HepG2 (cell line): ENCODE results near the gene VASN. TPM values are rescaled to one million over a fixed set of nuclear protein-coding genes. Genes with fewer than 3 reads are reported as not detected.

Experiments
- ATF3 ChIP-seq: sonication (generic); formaldehyde crosslinking; IDR thresholded peaks from 2 replicates; pipeline ENCODE4 v1.4.0; 2020; ENCODE audit warnings: missing genetic modification reagents
- ATRX ChIP-seq: sonication (generic); formaldehyde crosslinking; IDR thresholded peaks from 2 replicates; pipeline ENCODE4 v1.4.0; 2020; ENCODE audit warnings: missing genetic modification reagents, borderline replicate concordance
- CHD4 ChIP-seq: fragments of 200-600 bp; sonication (generic); IDR thresholded peaks from 2 replicates; pipeline ENCODE4 v1.7.0; 2017; ENCODE audit warnings: mild to moderate bottlenecking, low read length, borderline replicate concordance
- CREBL2 ChIP-seq: sonication (generic); formaldehyde crosslinking; IDR thresholded peaks from 2 replicates; pipeline ENCODE4 v1.8.1; 2023; ENCODE audit warnings: missing genetic modification reagents, mild to moderate bottlenecking, borderline replicate concordance
- FOXK1 ChIP-seq: sonication (generic); formaldehyde crosslinking; IDR thresholded peaks from 2 replicates; pipeline ENCODE4 v1.4.0; 2020; ENCODE audit warnings: low read depth, missing genetic modification reagents, borderline replicate concordance
- HES4 ChIP-seq: sonication (generic); formaldehyde crosslinking; IDR thresholded peaks from 2 replicates; pipeline ENCODE4 v1.9.0; 2021; ENCODE audit warnings: mild to moderate bottlenecking, missing genetic modification reagents, borderline replicate concordance
- HOXA5 ChIP-seq: sonication (generic); formaldehyde crosslinking; IDR thresholded peaks from 2 replicates; pipeline ENCODE4 v1.4.0; 2020; ENCODE audit warnings: missing genetic modification reagents
- LCORL ChIP-seq, 2 experiments: fragments of 450-650 bp in 1 of 2; sonication (generic) in 1 of 2; formaldehyde crosslinking in 1 of 2; IDR thresholded peaks; 2 replicates each; pipeline versions ENCODE4 v1.5.0 to v1.6.1; 2017 to 2020; ENCODE audit warnings: antibody characterized with exemption in 1 of 2, missing genetic modification reagents in 1 of 2
- MTA1 ChIP-seq: sonication (generic); formaldehyde crosslinking; IDR thresholded peaks from 2 replicates; pipeline ENCODE4 v1.4.0; 2020; ENCODE audit warnings: missing genetic modification reagents, mild to moderate bottlenecking, borderline replicate concordance
- MXD4 ChIP-seq: IDR thresholded peaks from 2 replicates; pipeline ENCODE4 v1.6.1; 2016; ENCODE audit warnings: mild to moderate bottlenecking, missing biosample characterization, missing genetic modification reagents
- MYC ChIP-seq: sonication (generic); formaldehyde crosslinking; IDR thresholded peaks from 2 replicates; pipeline ENCODE4 v1.9.0; 2021; ENCODE audit warnings: missing genetic modification reagents, borderline replicate concordance
- NAIF1 ChIP-seq: sonication (generic); formaldehyde crosslinking; IDR thresholded peaks from 2 replicates; pipeline ENCODE4 v1.5.0; 2020; ENCODE audit warnings: mild to moderate bottlenecking, missing genetic modification reagents, borderline replicate concordance
- NCOA2 ChIP-seq: sonication (generic); formaldehyde crosslinking; IDR thresholded peaks from 2 replicates; pipeline ENCODE4 v1.8.0; 2022; ENCODE audit warnings: inconsistent platforms
- NR2F2 ChIP-seq: IDR thresholded peaks from 2 replicates; pipeline ENCODE4 v1.6.1; 2012; ENCODE audit warnings: low read depth, inconsistent platforms, borderline replicate concordance
- ONECUT2 ChIP-seq: sonication (generic); formaldehyde crosslinking; IDR thresholded peaks from 2 replicates; pipeline ENCODE4 v1.4.0; 2020; ENCODE audit warnings: missing genetic modification reagents
- POLR2A ChIP-seq, 2 experiments: IDR thresholded peaks; 2 replicates each; pipeline ENCODE4 v1.6.1; 2011; ENCODE audit warnings: low read depth in 2 of 2, low read length in 2 of 2, mild to moderate bottlenecking in 1 of 2, moderate library complexity in 1 of 2; ENCODE audit not compliant: insufficient read depth in 1 of 2
- SMYD3 ChIP-seq: sonication (generic); formaldehyde crosslinking; IDR thresholded peaks from 2 replicates; pipeline ENCODE4 v1.8.1; 2023; ENCODE audit warnings: mild to moderate bottlenecking, missing genetic modification reagents
- SOX5 ChIP-seq: IDR thresholded peaks from 2 replicates; pipeline ENCODE4 v1.6.1; 2016; ENCODE audit warnings: borderline replicate concordance
- TARDBP ChIP-seq: sonication (generic); formaldehyde crosslinking; IDR thresholded peaks from 2 replicates; pipeline ENCODE4 v1.8.0; 2022; ENCODE audit warnings: mild to moderate bottlenecking, missing genetic modification reagents
- TSC22D2 ChIP-seq: sonication (generic); formaldehyde crosslinking; IDR thresholded peaks from 2 replicates; pipeline ENCODE4 v1.5.1; 2020; ENCODE audit warnings: missing genetic modification reagents, mild to moderate bottlenecking, borderline replicate concordance
- U2AF1 ChIP-seq: fragments of 200-400 bp; formaldehyde crosslinking; optimal IDR thresholded peaks from 2 replicates; pipeline ENCODE3; 2017; ENCODE audit warnings: mild to moderate bottlenecking, low read depth, low read length
- U2AF2 ChIP-seq: fragments of 200-400 bp; formaldehyde crosslinking; IDR thresholded peaks from 2 replicates; pipeline ENCODE4 v1.6.1; 2017; ENCODE audit warnings: low read depth, mild to moderate bottlenecking, low read length
- YY1 ChIP-seq: IDR thresholded peaks from 2 replicates; pipeline ENCODE4 v1.6.1; 2011; ENCODE audit warnings: low read length, low read depth, moderate library complexity, mild to moderate bottlenecking; ENCODE audit not compliant: insufficient read depth, insufficient replicate concordance
- ZBTB20 ChIP-seq: sonication (generic); formaldehyde crosslinking; IDR thresholded peaks from 2 replicates; pipeline ENCODE4 v1.8.1; 2023; ENCODE audit warnings: missing genetic modification reagents, low read depth, mild to moderate bottlenecking, borderline replicate concordance
- ZBTB43 ChIP-seq: sonication (generic); formaldehyde crosslinking; conservative IDR thresholded peaks from 2 replicates; pipeline ENCODE4 v1.4.0; 2020; ENCODE audit warnings: missing genetic modification reagents
- ZFP90 ChIP-seq: sonication (generic); formaldehyde crosslinking; IDR thresholded peaks from 2 replicates; pipeline ENCODE4 v1.8.0; 2022; ENCODE audit warnings: missing genetic modification reagents, mild to moderate bottlenecking, inconsistent platforms, borderline replicate concordance
- ZKSCAN5 ChIP-seq: sonication (generic); formaldehyde crosslinking; IDR thresholded peaks from 2 replicates; pipeline ENCODE4 v1.5.1; 2020; ENCODE audit warnings: mild to moderate bottlenecking, missing genetic modification reagents
- ZNF143 ChIP-seq: sonication (generic); formaldehyde crosslinking; IDR thresholded peaks from 2 replicates; pipeline ENCODE4 v1.4.0; 2020; ENCODE audit warnings: missing genetic modification reagents
- ZNF256 ChIP-seq: sonication (generic); formaldehyde crosslinking; conservative IDR thresholded peaks from 2 replicates; pipeline ENCODE4 v1.4.0; 2020; ENCODE audit warnings: missing genetic modification reagents
- ZNF570 ChIP-seq: sonication (generic); formaldehyde crosslinking; IDR thresholded peaks from 2 replicates; pipeline ENCODE4 v1.4.0; 2020; ENCODE audit warnings: mild to moderate bottlenecking, missing genetic modification reagents, borderline replicate concordance
- ZNF713 ChIP-seq: sonication (generic); formaldehyde crosslinking; IDR thresholded peaks from 2 replicates; pipeline ENCODE4 v1.4.0; 2020; ENCODE audit warnings: mild to moderate bottlenecking, missing genetic modification reagents
- polyA plus RNA-seq, 8 experiments: library from polyadenylated mRNA; depleted of rRNA in 3 of 8; stranded (reverse) in 7 of 8; unstranded in 1 of 8; fragments of >200 nt; fragmentation: Illumina TruSeq in 4 of 8; extraction: Trizol in 4 of 8; gene quantifications; 2 replicates each; pipeline versions ENCODE4 v1.2.1 to v1.2.3, GENCODE V29; 2011 to 2016; ENCODE audit warnings: low read depth in 4 of 8, missing spikeins in 1 of 8, mixed read lengths in 1 of 8; ENCODE audit not compliant: insufficient read depth in 1 of 8
- total RNA-seq, 5 experiments: library from RNA; depleted of rRNA; stranded (reverse); fragments of >200 nt; fragmentation: Illumina TruSeq; extraction: Trizol; gene quantifications; 2 replicates each; pipeline ENCODE4 v1.2.3, GENCODE V29; 2016; ENCODE audit warnings: low read depth in 1 of 5

The VASN gene
- total and polyA plus RNA-seq, 2 of the 13 experiments (the other 11 are each of a cell fraction or from before 2014, with no cell fraction given) = 8.4 to 18.2 TPM

GRCh38 chr16:4328046-4328781, 43.4 kb upstream of the VASN start (continued):
- 0 out of 2 replicates have a peak, but pooled peaks have one; percentile 41 for TF ChIP-seq ZBTB43 (CRISPR knock-in tag)
- TF ChIP-seq MXD4 (CRISPR knock-in tag) = no peak
- TF ChIP-seq ZKSCAN5 (CRISPR knock-in tag) = no peak
- TF ChIP-seq MYC (CRISPR knock-in tag) = peak; percentile 44; the same call in 1 of the 2 replicates
- TF ChIP-seq SOX5 (CRISPR knock-in tag) = peak; percentile 62; the same call in 1 of the 2 replicates
- TF ChIP-seq TARDBP (CRISPR knock-in tag) = peak; percentile 86
- TF ChIP-seq HES4 = peak; percentile 54; the same call in 1 of the 2 replicates
- no peak for TF ChIP-seq U2AF2
- TF ChIP-seq CHD4 = no peak
- no peak for TF ChIP-seq ZNF256 (CRISPR knock-in tag)
- no peak for TF ChIP-seq ATF3
- TF ChIP-seq NR2F2 = no peak
- no peak; the same call in 1 of the 2 replicates for TF ChIP-seq MTA1 (CRISPR knock-in tag)
- no peak for TF ChIP-seq ATRX
- peak; percentile 57; the same call in 1 of the 2 replicates for TF ChIP-seq TSC22D2
- TF ChIP-seq CREBL2 = no peak
- peak; percentile 59 for TF ChIP-seq NCOA2 (CRISPR knock-in tag)
- TF ChIP-seq ZNF570 (CRISPR knock-in tag) = no peak
- no peak for TF ChIP-seq ZNF713
- TF ChIP-seq POLR2A (IDR thresholded peaks at IDR 0.05; ENCODE audit: insufficient read depth in 1 of 2, low read depth in 2 of 2, low read length in 2 of 2) = no peak
- TF ChIP-seq FOXK1 (CRISPR knock-in tag) = no peak
- peak; percentile 39; the same call in 1 of the 2 replicates for TF ChIP-seq ZBTB20 (CRISPR knock-in tag)
- TF ChIP-seq NAIF1 (CRISPR knock-in tag) = 0 out of 2 replicates have a peak, but pooled peaks have one; percentile 47
- peak; percentile 83; the same call in 1 of the 2 replicates for TF ChIP-seq ZFP90 (CRISPR knock-in tag)
- peak; percentile 35 for TF ChIP-seq ZNF143
- no peak for TF ChIP-seq ONECUT2 (CRISPR knock-in tag)
- no peak for TF ChIP-seq U2AF1
- TF ChIP-seq HOXA5 = no peak; the same call in 1 of the 2 replicates
- no peak for TF ChIP-seq YY1
- TF ChIP-seq SMYD3 (CRISPR knock-in tag) = no peak
- TF ChIP-seq LCORL (IDR thresholded peaks at IDR 0.05) = no peak
- peak; percentile 90 for TF ChIP-seq LCORL (CRISPR knock-in tag; IDR thresholded peaks at IDR 0.05)
